AG20443 (cell line): Measurements from ENCODE around the gene FGGY.
"Not testable (repeated sequence)": the region's sequence is repeated elsewhere in the genome, so short reads cannot be mapped to it uniquely, and the experiment has no call there.

Source experiments
- DNase-seq: peaks from one replicate; pipeline ENCODE4 v3.0.0; 2012; ENCODE audit warnings: low spot score, mixed read lengths

Gene FGGY

DNA sequence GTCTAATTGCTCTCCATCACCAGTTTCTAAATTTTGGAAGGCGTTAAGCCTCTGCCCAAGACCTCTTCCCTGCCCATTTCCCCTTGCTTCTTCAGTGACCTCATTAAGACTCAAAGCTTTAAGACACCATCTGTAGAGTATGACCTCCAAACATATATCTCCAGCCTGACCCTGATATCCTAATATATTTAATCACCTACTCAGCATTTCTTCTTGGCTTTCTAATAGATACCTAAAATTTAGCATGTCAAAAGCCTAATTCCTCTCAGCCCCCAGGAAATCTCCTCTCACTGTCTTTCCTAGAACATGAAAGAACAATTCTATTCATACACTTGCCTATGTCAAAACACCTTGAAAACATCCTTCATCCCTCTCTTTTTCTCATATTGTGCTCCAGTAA lies 282.3 kb downstream of the FGGY start:
- no peak for DNase-seq

DNA sequence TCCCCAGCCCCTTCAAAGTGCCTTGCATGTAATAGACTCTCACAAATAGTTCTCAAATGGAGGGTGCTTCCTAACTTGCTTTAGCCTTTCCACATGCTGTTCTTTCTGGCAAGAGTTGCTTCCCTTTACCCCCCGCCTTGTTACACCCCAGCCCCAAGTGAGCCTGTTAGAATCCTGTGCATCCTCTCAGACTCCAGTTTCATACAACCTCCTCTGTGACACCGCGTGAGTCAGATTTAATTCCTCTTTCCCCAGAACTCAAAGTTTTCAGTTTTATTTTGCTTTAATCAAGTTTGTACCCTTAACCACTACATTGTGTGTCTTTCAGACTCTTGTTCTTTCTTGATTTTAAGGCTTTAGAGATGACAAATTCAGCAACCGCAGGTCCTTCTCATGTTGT lies 283.4 kb downstream of the FGGY start:
- DNase-seq, result no peak

DNA sequence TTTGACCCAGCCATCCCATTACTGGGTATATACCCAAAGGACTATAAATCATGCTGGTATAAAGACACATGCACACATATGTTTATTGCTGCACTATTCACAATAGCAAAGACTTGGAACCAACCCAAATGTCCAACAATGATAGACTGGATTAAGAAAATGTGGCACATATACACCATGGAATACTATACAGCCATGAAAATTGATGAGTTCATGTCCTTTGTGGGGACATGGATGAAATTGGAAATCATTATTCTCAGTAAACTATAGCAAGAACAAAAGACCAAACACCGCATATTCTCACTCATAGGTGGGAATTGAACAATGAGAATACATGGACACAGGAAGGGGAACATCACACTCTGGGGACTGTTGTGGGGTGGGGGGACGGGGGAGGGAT lies 295.5 kb downstream of the FGGY start:
- DNase-seq, result not testable (repeated sequence)

DNA sequence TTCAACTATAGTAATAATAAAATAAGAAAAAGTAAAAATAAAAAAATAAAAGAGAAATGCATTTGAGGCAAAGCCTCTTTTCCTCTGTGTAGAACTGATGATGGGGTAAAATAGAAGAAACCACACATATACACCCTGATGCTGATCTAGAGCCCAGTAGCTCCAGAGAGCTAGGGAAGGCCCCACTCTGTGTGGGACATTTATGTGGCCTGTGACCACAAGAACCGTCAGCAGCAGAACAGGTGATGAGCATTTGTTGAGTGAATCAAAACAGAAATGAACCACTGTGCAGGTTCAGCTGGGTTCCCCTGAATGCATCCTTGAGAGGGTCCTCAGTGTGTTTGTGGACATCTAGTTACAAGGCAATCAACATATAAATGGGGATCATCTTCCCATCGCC lies 296.0 kb downstream of the FGGY start:
- no peak for DNase-seq

DNA sequence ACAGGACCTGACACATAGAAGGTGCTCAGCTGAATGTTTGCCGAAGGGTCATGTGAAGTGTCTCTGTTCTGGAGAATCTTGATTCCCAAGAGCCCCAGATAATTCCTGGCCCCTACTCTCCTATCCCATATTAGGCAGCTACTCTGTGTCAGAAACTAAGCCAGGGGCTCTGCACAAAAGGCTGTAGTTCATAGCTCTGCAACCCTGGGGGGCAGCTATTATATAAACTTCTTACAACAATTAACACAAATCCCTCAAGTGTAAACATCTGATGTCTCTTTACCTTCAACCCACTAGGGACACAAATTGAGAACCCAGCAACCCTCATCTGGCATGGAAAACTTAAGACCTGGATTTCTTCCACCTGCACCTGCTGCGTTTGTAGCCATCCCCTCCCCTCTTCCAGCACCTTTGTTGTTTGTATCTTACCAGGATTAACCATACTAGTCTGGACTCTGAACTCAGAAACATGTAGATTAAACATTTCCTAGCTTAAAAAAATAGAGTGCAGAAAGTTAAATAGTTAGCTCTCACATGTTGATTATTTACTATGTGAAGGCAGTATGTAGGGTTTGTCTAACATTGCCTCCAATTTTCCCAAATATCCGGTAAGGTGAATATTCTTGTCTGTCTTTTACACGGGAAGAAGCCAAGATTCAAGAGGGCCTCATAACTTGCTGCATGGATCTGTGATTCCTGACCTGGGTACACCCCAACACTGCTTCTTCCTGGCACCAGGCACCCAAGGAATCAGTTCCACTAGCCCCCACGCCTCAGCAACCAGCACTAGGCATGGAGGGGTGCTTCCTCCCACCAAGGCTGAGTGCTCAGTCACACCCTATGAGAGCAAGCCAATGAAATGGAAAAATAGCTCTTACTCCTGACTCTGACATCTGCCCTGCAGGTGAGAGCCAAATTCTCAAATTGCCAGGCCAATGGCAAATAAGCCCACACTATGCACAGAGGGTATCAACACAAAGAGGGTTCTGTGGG lies 297.2 kb downstream of the FGGY start:
- DNase-seq, result no peak

DNA sequence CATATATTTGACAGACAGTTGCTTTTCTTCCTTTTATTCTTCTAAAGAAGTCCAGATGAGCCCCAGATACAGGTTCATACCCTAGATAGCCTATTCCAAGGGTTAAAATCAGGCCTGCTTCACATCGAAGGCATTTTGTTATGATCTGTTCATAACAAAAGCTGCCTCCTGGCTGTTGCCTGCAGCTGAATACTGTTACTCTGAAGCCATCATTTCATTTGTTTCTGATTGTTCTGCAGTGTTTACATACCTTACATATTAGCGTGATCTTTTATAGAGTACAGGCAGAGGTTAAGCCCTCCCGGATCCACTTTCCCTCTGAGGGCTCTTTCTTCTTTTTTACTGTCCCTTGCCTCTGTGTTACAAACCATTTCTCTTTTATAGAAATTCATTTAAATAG lies 298.9 kb downstream of the FGGY start:
- peak; percentile 62 for DNase-seq

DNA sequence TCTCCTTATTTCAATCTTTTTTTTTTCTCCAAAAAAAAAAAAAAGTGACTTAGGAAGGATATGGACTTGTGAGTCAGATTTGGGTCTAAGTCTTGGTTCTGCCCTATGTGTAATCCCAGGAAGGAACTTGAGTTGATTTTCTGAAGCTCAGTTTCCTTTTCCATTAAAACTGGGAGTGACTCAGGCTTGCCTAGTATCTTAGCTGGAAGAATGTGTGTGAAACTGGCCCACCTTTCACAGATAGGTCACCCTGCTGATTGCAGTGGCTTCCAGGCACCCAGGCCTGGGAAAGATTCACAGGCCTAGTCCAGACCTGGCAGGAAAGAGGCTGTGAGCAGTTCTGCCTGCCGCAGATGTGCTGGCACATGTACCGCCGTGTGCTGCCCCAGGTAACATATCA lies 299.5 kb downstream of the FGGY start:
- DNase-seq, result peak; percentile 48

DNA sequence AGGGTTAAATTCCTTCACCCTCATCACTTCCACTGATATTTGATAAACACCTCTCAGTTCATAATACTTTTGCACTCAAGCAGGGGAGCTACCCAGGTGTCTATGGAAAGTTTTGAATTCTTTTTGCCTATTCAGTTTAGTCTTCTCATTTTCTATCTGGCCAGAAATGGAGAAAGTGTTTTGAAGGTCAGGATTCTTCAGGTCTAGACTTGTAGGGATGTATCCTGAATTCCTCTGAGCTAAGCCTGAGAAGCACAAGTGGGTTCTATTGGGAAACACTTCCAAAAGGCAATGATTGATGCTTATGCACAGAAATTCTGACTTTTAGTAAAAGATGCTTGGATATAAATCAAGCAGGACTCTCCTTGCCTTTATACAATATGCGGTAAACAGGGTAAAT lies 300.1 kb downstream of the FGGY start:
- no peak for DNase-seq

DNA sequence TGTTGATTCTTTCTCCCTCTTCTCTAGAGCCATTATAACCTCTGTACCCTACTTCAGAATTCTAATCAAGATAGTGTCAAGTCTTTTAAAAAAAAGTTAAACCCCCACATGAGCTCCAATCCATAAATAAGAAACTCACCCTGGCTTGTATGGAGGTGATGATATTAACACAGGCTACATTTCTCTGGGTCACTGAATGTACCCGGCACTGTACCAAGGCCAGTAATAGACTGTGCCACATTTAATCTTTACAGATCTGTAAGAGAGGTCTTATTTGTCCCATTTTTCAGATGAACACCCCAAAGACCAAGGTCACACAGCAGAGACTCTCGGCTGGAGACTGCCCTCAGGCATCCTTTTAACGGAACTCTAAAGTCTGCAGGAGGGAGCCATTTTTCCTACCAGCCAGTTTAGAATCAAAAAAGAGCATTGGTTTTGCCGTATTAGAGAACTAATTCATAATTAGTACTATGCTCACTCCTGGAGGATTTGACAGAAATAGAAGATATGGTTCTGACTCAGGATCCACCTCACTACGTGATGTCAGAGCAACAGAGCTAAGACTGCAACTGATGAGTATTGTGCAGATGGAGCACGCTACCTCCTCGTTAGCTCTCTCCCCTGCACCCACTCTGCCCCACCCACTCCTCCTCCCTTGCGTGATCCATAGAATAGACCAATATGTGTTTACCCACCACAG lies 300.7 kb downstream of the FGGY start:
- DNase-seq, result no peak

DNA sequence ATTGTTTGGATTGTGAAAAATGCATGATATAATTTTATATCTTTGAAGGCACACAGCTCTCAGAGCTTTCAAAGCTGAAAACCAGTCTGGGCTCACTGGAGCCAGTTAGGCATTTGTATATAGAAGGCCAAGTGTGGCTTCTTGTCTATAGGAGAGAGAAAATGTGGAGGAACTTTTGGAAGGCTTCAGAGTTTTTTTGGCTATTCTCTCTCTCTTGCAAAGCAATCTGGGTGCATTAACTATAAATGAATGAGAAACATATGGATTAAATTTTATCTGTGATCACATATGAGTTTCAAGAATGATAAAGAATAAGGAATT lies 301.2 kb downstream of the FGGY start:
- DNase-seq, result no peak

DNA sequence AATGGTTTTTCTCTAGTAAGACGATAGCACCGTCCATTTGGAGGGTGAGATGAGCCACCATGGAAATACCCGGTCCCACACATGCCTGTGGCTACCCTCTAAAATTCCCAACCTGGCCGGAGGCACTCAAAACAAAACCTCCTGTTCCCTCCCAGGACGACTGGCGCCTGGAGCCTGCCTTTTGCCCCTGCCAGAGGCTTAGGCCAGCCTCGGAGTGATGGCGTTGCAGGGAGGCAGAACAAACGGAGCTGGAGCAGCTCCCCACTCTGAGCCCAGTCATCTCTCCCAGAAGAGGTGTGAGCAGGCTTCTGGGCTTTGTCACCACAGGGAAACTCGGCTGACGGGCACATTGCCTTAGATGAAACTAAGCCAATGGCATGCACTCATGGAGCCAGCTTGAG lies 304.1 kb downstream of the FGGY start:
- peak; percentile 80 for DNase-seq

DNA sequence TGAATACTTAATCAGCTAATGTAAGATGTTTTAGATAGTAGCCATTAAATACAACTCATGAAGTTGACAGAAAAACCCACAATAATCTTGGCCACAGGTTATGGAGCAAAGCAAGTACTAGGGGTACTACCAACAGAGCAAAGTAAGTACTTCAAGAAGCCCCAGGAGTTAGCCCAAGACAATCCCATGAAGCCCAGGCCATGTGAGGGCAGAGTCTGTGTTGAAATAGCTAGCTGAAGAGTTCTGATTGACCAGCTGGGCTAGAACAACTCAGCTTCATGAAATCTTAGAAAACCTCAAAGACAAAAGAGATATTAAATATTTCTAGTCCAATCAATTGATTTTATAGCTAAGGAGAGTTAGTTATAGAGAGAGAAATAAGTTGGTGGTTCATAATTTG lies 304.9 kb downstream of the FGGY start:
- DNase-seq, result no peak

DNA sequence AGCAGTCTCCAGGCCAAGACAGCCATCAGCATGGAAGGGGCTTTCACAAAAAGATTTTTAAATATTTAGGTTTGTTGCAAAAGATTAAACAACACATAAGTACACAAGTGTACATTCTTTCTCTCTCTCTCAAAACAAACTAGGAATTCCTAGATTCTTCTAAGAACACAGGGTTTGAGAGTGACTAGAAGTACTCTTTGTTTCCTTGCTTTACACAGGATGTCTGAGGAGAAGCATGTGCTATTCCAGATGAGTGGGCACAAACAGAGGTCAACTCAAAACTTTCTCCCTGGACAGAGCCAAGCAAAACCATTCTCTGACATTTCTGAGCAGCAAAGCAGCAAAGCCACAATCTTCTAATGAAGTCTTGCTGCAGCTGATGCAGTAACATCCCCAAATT lies 307.3 kb downstream of the FGGY start:
- DNase-seq, result no peak

DNA sequence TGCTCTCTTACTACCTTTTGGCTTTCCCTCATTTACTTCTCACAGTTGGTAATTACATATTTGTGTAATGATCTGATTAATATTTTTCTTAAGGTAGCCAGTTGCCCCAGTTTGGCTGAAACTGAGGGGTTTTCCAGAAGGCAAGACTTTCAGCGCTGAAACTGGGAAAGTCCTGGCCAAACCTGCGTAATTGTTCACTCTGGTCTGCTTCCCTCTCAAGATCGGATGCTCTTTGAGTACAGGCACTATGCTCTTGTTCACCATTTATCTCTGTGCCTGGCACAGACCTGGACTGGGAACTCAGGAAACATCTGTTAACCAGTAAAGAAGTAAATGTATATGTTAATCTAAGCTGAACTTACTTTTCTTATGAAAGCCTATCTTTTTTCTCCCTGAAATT lies 308.3 kb downstream of the FGGY start:
- no peak for DNase-seq

DNA sequence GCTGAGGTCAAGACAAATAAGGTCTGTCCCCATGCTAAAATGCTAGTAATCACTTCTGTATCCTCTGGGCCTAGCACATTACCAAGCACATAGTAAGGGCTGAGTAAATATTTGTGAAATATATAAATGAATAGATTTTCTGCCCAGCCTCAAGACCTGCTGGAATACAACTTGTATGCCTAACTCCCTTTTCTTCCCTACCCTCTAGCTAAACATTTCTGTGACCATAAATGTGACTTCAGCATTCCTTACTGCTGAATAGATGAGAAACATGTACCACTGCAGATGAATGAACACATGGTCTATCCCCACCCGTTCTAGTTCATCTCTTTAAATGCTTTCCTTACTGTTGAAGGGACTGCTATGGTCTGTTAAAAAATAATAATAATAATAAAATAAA lies 308.9 kb downstream of the FGGY start:
- DNase-seq, result peak; percentile 27

DNA sequence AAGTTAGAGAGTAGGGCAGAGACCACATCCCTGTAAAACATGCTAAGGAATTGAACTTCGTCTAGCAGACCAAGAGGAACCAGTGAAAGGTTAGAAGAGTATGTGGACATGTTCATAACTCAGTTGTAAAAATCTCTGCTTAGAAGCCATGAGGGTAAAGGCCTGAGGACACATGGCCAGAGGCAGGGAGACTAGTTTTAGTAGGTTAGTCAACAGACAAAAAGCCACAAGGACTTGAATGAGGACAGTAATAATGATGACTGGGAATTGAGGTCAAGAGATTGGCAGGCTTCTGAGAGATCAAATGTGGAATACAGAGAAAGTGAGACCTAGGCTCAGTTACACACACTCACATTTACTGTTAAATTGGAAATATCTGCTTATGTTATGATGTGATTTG lies 312.4 kb downstream of the FGGY start:
- no peak for DNase-seq

DNA sequence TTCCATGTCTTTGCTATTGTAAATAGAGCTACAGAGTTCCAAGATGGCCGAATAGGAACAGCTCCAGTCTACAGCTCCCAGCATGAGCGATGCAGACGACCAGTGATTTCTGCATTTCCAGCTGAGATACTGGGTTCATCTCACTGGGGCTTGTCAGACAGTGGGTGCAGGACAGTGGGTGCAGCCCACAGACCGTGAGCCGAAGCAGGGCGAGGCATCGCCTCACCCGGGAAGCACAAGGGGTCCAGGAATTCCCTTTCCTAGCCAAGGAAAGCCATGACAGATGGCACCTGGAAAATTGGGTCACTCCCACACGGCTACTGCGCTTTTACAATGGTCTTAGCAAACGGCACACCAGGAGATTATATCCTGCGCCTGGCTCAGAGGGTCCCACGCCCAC lies 313.6 kb downstream of the FGGY start:
- DNase-seq, result not testable (repeated sequence)

DNA sequence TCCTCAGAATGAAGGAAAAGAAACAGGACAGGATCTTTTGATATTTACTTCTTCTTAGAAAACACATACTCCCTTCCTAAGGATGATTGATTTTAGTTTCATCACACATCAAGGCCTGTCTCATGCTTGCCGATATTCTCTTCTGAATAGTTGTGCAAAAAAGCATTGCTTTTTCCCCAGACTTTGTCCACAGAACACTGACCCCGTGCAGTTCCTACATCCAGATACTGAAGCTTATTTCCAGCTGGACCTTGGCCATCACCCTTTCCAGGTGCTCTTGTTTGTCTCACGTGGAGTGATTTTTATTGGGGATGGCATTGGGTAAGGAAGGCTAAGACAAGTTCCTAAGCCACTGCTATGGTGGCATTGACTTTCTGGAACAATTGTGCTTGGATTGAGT lies 320.5 kb downstream of the FGGY start:
- DNase-seq, result no peak

DNA sequence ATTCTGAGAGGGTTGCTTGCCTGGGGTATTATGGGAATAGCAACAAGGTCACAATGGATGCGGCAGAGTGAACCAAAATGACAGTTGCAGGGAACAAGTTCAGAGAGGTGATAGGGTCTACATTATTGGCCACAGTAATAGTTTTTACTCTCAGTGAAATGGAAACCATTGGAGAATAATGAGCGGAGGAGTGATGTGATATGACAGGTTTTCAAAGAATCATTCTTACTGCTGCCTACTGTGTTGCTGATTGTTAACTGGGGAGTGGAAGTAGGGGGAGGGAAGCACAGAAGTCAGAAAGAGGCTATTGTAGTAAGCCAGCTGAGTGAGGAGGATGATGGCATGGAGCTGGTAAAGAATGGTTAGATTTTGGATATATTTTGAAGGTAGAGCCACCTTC lies 322.7 kb downstream of the FGGY start:
- DNase-seq, result no peak

DNA sequence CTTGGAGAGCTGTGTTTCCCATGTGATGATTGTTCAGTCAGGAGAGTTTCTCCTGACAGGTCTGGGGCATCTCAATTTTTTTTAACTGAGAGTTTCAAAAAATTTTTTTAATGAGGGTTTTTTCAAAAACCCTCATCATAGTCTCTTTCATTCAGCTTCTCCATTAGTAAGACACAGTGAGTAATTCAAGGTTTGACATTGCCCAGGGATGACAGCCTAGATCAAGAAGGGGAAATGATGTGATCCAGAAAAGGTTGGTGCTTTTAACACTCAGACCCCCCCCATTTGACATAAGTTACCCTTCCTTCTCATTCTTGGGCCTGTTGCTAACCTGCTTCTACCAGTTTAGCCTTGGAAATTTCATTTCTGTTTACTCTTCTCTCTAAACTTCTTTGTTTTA lies 328.5 kb downstream of the FGGY start:
- no peak for DNase-seq

DNA sequence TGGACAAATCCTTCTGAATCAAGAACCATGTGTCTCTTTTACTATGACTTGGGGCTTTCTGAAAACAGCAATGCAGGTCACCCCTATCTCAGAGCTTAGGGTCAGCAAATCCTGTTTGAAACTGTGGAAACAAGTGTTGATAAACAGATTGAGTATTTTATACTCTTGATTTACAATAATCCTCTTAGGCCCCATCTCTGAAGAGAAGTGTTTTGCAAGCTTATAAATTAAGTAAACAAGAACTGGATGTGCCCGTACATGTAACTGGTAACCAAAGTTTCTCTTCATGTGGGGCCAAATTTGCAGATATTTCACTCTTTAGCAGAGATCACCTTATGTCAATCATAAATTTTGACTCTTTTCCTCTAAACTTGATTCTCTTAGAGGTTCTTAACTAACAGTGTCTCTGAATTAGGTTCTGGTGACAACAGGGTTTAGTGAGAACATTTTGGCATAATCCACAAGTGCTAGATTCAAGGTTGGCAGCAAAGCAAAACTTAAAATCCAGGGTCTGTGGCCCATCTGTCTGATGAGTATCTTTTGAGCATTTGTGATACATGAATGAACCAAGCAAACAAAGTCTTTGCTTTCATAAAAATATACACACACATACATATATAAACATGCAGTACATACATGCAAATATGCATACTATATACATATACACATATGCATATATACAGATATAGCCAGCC lies 334.8 kb downstream of the FGGY start:
- no peak for DNase-seq

DNA sequence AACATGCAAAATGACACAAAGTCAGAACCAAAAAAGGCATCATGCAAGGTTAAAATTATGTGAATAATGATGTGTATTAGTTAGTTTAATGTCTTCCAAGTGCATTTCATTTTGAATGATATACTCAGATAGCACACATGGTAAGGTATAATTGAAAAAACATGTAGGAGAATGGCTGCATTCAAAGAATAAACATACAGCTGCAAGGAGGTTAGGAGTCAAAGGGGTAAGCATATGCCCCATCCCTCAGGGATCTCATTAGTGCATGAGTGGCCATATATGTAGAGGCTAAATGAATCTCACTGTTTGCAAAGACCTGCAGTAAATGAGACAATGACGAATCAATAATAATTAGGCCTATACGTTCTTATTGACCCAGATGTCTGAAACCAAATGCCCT lies 338.2 kb downstream of the FGGY start:
- no peak for DNase-seq

DNA sequence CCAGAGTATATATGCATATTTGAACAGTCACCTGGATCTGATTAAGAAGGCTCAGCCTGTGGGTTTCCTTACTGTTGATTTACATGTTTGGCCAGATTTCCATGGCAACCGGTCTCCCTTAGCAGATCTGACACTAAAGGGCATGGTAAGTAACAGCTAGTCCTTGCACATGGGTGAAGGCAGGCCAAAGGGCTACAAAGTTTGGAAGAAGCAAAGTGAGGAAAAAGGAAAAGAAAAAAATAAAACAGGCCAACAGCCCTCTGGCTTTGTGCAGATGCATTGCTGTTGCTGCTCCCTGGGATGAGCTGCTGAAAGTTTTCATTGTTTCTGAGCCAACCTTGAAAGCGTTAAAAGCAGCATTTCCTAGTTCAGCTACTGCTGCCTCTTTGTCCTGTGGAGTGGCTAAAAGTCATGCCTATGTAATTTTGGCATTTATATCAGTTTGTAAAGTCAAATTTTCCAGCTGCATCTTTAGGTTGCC lies 341.4 kb downstream of the FGGY start:
- peak; percentile 84 for DNase-seq
